K562 (cell line): ENCODE data around the gene ERCC1. TPM values are rescaled to one million over a fixed set of nuclear protein-coding genes. Genes with fewer than 3 reads are reported as not detected.

Source experiments
- BRF1 ChIP-seq: IDR thresholded peaks from 3 replicates; pipeline ENCODE4 v1.6.1; 2011; ENCODE audit warnings: borderline replicate concordance, mild to moderate bottlenecking; ENCODE audit not compliant: insufficient read length; ENCODE audit errors: extremely low read depth
- CBFA2T3 ChIP-seq: fragments of 450-650 bp; IDR thresholded peaks from 2 replicates; pipeline ENCODE4 v1.6.1; 2017
- EP300 ChIP-seq: IDR thresholded peaks from 2 replicates; pipeline ENCODE4 v1.6.1; 2012; ENCODE audit warnings: low read length, improper control_type of control experiment
- FUS ChIP-seq: fragments of 200-400 bp; formaldehyde crosslinking; optimal IDR thresholded peaks from 2 replicates; pipeline ENCODE3; 2017; ENCODE audit warnings: low read depth, low read length
- GABPB1 ChIP-seq: sonication (generic); formaldehyde crosslinking; IDR thresholded peaks from 2 replicates; pipeline ENCODE4 v1.8.0; 2022; ENCODE audit warnings: mild to moderate bottlenecking, missing genetic modification reagents
- JUNB ChIP-seq: fragments of 450-650 bp; formaldehyde crosslinking; conservative IDR thresholded peaks from 2 replicates; pipeline ENCODE4 v1.4.0; 2020; ENCODE audit warnings: mild to moderate bottlenecking
- MXI1 ChIP-seq: IDR thresholded peaks from 2 replicates; pipeline ENCODE4 v1.6.1; 2011; ENCODE audit warnings: low read depth, mild to moderate bottlenecking, improper control_type of control experiment, low read length
- RBM22 ChIP-seq: fragments of 200-400 bp; formaldehyde crosslinking; IDR thresholded peaks from 2 replicates; pipeline ENCODE4 v1.6.1; 2018; ENCODE audit warnings: low read length, low read depth; ENCODE audit not compliant: poor library complexity, severe bottlenecking
- TAF15 ChIP-seq: fragments of 200-400 bp; formaldehyde crosslinking; IDR thresholded peaks from 2 replicates; pipeline ENCODE4 v1.6.1; 2017; ENCODE audit warnings: mild to moderate bottlenecking, low read depth, low read length, moderate library complexity
- polyA plus RNA-seq, 8 experiments: library from polyadenylated mRNA; depleted of rRNA in 4 of 8; stranded (reverse) in 5 of 8; unstranded in 3 of 8; fragments of >200 nt; fragmentation: Nextera tagmentation in 2 of 8; fragmentation: Illumina TruSeq in 1 of 8; extraction: Ambion mirVana in 2 of 8; extraction: Trizol in 1 of 8; gene quantifications; 2 replicates each; pipeline versions ENCODE4 v1.2.1 to v1.2.3, GENCODE V29; 2011 to 2014; ENCODE audit warnings: inconsistent platforms in 1 of 8, missing spikeins in 1 of 8
- total RNA-seq, 7 experiments: library from RNA; depleted of rRNA in 6 of 7; stranded (reverse); fragments of >200 nt in 6 of 7; fragmentation: Illumina TruSeq in 2 of 7; extraction: Trizol in 2 of 7; gene quantifications; 2 replicates each; pipeline versions ENCODE4 v1.2.1 to v1.2.3, GENCODE V29; 2011 to 2021; ENCODE audit warnings: low replicate concordance in 1 of 7
- TF ChIP-seq, protein P1 (sequence below): fragments of 250-450 bp; sonication (Bioruptor Pico); IDR thresholded peaks from 2 replicates; pipeline ENCODE4 v1.8.0; 2021; ENCODE audit warnings: borderline replicate concordance, mild to moderate bottlenecking, moderate library complexity; ENCODE audit not compliant: poor library complexity, severe bottlenecking
- TF ChIP-seq, protein P2 (sequence below): fragments of 250-450 bp; sonication (Bioruptor Pico); IDR thresholded peaks from 2 replicates; pipeline ENCODE4 v1.5.0; 2021; ENCODE audit warnings: mild to moderate bottlenecking, moderate library complexity
- TF ChIP-seq, protein P3 (sequence below): fragments of 250-450 bp; sonication (Bioruptor Pico); IDR thresholded peaks from 2 replicates; pipeline ENCODE4 v1.8.0; 2021; ENCODE audit warnings: moderate library complexity, mild to moderate bottlenecking, inconsistent platforms
- TF ChIP-seq, protein P4 (sequence below): fragments of 200-400 bp; formaldehyde crosslinking; IDR thresholded peaks from 2 replicates; pipeline ENCODE4 v1.6.1; 2017; ENCODE audit warnings: mild to moderate bottlenecking, low read depth, low read length, moderate library complexity
- TF ChIP-seq, protein P5 (sequence below), 3 experiments: fragments of 200-800 bp in 1 of 3; fragments of 250-450 bp in 1 of 3; fragments of 450-650 bp in 1 of 3; sonication (Bioruptor Pico) in 1 of 3; sonication (Bioruptor generic) in 1 of 3; formaldehyde crosslinking in 1 of 3; IDR thresholded peaks; 2 replicates each; pipeline versions ENCODE4 v1.6.1 to v1.8.0; 2016 to 2022; ENCODE audit warnings: mild to moderate bottlenecking in 2 of 3, missing genetic modification characterization in 2 of 3, missing compliant biosample characterization in 1 of 3, moderate library complexity in 1 of 3

Gene ERCC1
- total and polyA plus RNA-seq, 9 of the 15 experiments (the other 6 are each of a cell fraction or from before 2014, with no cell fraction given) = 9.3 to 92.6 (median 60.0) TPM

DNA sequence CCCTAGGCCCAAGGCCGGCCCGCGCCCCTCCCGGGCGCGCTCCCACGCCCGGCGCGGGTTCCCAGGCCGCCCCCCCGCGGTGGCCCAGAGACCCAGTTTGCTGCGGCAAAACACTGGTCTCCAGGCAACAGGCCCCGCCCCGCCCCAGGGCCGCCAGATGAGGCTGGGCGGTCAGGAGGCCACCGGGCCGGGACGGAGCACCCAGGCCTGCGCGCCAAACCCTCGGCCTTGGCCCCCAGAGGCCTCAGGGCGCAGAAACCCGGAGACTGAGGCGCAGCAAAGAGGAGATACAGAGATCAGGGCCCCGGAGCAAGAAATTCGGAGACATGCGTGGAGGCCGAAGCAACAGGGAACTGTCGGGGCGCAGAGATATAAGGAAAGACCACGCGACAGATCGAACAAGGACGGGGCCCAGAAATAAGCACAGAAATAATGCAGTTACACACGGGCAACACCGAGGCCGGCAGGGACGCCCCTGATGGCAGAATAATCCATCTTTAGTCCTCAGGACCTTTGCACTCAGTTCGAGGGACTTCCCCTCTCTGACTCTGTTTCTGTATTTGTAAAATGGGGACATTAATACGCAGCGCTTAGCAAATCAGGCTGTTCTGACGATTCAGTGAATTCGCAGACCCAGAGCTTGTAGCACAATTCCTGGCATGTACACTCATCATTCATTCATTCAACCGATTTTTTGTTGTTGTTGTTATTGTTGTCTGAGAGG, 20.8 kb upstream of the ERCC1 start (continued):
- no peak for TF ChIP-seq TAF15
- TF ChIP-seq CBFA2T3 = no peak
- TF ChIP-seq, protein P1, sequence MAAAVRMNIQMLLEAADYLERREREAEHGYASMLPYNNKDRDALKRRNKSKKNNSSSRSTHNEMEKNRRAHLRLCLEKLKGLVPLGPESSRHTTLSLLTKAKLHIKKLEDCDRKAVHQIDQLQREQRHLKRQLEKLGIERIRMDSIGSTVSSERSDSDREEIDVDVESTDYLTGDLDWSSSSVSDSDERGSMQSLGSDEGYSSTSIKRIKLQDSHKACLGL (CRISPR knock-in tag) = no peak
- TF ChIP-seq EP300 = no peak
- TF ChIP-seq, protein P2, sequence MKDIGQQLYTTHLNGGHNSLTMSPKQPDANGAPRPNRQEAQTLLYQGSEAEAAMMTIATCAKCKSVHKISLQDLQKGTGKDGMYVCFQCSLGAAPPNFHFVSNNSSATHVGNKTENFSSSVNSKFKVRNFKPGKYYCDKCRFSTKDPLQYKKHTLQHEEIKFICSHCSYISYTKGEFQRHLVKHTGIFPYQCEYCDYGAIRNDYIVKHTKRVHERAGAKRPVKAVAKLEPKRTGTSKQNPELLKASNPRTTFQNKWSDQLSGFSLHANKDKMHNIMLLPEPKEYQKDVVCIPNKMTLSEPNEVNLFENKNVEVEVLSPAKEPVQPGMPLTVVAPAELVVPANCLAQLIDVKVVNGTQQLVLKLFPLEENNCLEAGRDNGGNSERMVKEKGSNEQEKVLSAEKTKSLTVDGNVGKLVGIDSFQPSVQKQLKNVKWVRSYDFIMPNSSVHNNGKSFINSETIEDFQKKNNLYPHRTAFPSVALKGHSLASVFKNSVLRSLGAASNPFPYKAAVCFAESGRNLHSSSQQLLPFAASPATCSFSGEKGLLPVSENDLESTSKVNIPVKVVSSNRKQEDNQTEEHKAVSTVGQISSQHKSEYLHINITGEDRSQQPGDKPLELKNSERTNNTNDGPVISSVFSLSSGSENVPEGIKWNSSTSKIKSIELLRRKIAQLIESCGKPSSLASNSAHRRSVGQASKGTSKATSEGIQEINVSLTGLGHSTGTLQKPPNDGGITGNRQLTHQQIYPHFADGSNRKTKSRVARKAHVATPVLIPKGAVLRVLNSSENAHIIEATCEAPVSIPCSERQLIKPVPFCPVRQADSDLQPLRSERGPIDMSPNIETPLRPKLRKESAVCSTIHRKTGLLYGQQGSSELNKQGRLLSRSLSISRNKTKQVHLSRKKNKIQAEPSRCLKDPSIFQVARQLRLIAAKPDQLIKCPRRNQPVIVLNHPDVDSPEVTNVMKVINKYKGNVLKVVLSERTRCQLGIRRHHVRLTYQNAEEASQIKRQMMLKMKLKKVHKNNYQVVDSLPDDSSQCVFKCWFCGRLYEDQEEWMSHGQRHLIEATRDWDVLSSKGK = no peak
- peak; percentile 95 for TF ChIP-seq RBM22
- peak; percentile 82 for TF ChIP-seq MXI1
- TF ChIP-seq JUNB = no peak
- TF ChIP-seq, protein P3, sequence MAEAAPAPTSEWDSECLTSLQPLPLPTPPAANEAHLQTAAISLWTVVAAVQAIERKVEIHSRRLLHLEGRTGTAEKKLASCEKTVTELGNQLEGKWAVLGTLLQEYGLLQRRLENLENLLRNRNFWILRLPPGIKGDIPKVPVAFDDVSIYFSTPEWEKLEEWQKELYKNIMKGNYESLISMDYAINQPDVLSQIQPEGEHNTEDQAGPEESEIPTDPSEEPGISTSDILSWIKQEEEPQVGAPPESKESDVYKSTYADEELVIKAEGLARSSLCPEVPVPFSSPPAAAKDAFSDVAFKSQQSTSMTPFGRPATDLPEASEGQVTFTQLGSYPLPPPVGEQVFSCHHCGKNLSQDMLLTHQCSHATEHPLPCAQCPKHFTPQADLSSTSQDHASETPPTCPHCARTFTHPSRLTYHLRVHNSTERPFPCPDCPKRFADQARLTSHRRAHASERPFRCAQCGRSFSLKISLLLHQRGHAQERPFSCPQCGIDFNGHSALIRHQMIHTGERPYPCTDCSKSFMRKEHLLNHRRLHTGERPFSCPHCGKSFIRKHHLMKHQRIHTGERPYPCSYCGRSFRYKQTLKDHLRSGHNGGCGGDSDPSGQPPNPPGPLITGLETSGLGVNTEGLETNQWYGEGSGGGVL (CRISPR knock-in tag) = no peak
- no peak for TF ChIP-seq BRF1
- TF ChIP-seq, protein P4, sequence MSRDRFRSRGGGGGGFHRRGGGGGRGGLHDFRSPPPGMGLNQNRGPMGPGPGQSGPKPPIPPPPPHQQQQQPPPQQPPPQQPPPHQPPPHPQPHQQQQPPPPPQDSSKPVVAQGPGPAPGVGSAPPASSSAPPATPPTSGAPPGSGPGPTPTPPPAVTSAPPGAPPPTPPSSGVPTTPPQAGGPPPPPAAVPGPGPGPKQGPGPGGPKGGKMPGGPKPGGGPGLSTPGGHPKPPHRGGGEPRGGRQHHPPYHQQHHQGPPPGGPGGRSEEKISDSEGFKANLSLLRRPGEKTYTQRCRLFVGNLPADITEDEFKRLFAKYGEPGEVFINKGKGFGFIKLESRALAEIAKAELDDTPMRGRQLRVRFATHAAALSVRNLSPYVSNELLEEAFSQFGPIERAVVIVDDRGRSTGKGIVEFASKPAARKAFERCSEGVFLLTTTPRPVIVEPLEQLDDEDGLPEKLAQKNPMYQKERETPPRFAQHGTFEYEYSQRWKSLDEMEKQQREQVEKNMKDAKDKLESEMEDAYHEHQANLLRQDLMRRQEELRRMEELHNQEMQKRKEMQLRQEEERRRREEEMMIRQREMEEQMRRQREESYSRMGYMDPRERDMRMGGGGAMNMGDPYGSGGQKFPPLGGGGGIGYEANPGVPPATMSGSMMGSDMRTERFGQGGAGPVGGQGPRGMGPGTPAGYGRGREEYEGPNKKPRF = no peak
- TF ChIP-seq GABPB1 (CRISPR knock-in tag) = 0 out of 2 replicates have a peak, but pooled peaks have one; percentile 51
- TF ChIP-seq, protein P5, sequence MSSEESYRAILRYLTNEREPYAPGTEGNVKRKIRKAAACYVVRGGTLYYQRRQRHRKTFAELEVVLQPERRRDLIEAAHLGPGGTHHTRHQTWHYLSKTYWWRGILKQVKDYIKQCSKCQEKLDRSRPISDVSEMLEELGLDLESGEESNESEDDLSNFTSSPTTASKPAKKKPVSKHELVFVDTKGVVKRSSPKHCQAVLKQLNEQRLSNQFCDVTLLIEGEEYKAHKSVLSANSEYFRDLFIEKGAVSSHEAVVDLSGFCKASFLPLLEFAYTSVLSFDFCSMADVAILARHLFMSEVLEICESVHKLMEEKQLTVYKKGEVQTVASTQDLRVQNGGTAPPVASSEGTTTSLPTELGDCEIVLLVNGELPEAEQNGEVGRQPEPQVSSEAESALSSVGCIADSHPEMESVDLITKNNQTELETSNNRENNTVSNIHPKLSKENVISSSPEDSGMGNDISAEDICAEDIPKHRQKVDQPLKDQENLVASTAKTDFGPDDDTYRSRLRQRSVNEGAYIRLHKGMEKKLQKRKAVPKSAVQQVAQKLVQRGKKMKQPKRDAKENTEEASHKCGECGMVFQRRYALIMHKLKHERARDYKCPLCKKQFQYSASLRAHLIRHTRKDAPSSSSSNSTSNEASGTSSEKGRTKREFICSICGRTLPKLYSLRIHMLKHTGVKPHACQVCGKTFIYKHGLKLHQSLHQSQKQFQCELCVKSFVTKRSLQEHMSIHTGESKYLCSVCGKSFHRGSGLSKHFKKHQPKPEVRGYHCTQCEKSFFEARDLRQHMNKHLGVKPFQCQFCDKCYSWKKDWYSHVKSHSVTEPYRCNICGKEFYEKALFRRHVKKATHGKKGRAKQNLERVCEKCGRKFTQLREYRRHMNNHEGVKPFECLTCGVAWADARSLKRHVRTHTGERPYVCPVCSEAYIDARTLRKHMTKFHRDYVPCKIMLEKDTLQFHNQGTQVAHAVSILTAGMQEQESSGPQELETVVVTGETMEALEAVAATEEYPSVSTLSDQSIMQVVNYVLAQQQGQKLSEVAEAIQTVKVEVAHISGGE (CRISPR knock-in tag; IDR thresholded peaks at IDR 0.05) = no peak
- no peak for TF ChIP-seq FUS
